HG03575 (cell line): ENCODE results near the gene CACNA2D3.

Source experiments
- ATAC-seq: cut with Tn5 transposase; IDR thresholded peaks from one replicate; pipeline ENCODE4 v1.9.1; 2021; ENCODE audit not compliant: unreplicated experiment, insufficient number of reproducible peaks, low FRiP score; ENCODE audit errors: extremely low read depth

Gene CACNA2D3

DNA sequence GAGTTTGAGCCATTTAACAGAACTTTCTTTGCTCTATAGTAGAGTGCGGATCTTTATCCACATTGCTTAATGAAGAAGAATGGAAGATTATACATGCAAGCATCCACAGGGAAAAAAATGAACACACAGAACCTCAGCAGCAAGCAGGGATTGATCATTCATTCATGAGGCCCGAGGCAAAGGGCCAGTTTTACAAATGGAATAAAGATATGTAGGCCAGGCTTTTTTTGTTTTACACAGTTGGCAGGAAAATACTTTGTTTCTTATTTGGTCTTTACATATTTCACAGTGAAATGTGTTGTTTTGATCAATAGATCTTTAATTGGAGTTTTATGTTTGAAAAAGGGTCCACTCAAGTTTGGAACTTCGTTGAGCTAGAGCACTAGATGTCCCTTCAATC is 688.0 kb downstream of the CACNA2D3 start:
- ATAC-seq, result no peak

DNA sequence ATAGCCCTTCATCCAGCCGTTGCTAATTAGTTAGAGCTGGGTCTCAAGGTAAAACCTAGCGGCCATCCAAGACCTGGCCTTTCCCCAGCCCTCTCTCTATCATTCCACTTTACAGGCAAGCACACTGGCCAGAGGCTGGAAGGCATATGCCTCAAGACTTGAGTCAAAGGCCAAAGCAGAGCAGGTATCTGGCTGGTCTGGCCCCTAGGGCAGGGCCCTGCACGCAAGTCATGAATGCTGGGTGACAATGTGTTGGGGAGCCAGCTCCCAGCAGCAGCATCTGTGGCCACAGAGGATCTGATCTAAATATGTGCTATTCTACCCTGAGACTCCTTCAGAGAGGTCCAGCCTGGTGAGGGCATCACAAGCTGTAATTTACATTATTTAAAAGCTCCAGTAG is 691.9 kb downstream of the CACNA2D3 start:
- no peak for ATAC-seq

DNA sequence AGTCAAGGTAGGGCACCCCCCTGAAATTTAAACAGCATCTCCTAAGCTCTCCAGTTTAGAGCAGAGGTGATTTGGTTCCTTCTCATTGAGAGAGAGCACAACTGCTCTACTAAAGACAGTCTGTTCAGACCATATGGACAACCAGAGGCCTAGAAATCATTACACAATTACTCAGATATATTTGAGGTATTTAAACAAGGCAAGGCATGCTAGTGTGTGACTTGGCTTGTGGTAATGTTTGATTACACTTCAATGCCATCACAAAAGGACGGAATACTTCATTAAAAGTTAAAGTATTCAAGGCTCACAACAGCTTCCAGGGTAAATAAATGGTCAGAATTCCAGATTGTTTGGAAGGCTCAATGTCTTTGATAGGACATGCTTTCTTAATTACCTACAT is 695.3 kb downstream of the CACNA2D3 start:
- no peak for ATAC-seq

DNA sequence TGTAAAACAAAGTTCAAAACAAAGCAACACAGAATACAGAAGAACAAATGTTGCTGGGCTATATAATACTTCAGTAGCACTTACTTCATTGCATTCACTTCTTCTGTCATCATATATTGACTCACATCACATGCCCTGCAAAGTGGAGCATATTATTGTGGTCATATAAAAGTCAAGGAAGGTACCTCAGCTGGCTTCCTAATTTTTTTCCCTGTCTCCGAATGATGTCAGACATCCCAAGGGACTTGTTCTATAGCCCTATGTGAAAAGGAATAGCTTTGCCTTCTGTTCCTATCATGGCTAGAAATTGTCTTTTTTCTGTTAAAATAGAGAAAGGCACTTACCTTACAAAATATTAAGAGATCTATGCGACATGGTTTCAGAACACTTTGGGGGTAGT is 696.1 kb downstream of the CACNA2D3 start:
- no peak for ATAC-seq

DNA sequence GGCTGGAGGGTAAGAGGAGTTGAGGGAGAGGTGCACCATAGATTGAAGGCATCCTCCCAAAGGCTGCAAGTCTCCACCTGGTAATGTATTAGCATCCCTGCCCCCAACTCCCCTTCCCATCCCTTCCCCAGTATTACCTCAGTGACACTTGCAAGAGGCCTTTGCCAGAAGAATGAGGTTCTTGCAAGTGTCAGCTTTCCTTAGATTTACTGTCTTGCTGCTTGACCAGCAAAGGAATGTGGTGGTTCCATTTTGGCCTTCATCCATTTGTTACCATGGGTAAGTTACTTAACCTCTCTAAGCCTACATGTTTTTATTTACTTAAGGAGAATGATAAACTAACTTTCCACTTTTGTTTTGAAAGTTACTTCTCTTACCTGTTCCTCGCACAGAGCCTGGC is 696.6 kb downstream of the CACNA2D3 start:
- no peak for ATAC-seq

DNA sequence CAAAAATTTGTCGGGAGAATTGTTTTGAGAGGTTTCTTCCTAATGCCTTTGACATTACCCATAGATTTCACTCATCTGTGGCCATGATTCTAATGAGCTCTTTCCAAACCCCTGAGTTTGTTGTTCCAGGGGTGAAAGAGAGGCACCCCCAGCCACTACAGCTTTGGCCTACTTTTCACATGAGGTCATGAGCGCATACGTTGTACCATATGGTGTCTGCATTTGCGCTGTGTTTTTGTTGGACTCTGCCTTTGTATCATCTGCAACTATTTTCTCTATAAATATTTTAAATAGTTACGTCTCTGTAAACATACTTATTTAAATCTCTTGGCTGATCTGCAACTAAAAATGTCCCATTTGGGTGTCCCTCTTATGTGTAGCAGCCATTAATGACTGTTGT is 697.6 kb downstream of the CACNA2D3 start:
- ATAC-seq, result no peak

DNA sequence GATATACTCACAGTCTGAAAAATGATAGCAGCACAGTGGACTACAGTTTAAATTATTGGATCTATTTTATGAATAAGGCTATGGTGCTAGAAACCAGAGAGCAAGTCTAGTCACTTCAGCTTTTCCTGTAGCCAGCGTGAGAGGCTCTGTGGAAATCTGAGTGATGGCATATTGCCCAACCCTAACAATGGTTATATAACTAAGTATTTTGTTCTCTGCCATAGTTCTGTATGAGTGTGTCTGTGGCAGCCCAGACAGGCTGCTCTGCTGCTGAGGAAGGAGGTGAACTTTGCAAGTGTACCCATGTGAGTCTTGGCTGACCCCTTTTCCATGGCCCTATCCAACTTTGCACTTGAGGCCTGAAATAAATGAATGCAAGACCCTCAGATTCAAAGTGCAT is 699.9 kb downstream of the CACNA2D3 start:
- no peak for ATAC-seq

DNA sequence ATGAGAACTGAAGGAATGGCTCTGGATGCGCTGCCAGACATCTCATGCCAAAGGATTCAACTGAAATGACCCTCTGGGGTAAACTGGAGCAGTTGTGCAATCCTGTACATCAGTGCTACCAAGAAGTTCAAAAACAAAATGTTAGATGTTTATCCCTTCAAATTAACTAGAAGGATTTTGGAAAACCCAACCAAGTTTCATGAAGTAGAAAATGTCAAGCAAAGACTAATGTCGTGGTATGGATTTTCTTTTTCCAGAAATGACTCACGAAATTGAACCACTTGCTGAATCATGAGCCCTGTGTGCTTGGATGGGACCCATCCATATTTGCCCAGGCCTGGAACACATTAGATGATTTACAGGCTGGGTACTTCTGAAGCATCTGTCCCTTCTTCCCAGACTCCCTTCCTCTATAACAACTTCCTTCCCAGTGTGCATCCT is 703.9 kb downstream of the CACNA2D3 start:
- no peak for ATAC-seq

DNA sequence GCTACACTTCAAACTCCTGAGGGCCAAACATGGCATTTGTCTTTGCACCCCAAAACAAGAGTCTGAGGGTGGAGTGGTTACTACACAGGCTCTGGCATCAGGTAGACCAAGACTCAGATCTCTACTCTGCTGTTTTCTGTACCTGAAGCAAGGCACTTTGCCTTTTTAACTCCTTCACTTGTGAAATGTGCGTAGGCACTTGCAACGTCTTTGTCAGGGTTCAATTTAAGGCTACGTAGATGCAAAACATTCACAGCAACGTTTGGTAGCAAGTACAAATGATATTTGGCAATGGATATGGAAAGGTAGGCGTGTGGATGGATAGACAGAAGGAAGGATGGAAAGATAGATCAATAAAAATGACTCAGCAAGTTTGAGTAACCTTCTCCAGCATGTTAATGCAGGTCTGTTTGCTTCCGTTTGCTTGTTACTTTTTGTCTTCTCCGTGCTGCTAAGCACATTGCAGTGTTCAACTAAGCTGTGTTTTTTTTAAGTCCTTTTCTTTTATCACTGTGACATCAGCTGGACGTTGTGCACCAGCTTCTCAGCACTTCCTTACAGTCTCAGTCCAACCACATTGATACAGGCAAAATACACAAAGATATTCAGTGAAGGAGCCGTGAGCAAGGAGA is 704.8 kb downstream of the CACNA2D3 start:
- ATAC-seq, result no peak

DNA sequence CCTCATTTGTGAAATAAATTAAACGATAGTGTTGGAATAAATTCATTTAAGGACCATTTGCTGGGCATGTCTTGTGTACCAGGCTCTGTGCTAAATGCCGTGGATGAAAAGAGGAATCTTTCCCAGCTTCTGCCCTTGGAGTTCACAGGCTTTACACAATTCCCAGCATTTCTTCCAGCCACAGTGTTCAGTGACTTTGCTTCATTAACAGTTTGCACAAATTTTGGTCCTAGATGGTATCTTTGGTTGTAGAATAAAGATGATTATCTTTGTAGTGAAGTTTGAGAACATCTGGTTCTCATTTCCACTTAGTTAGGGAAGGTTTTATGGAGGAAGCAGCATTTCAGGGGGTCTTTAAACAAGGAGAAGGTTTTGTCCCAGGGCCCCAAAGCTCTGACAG is 705.4 kb downstream of the CACNA2D3 start:
- ATAC-seq, result no peak

DNA sequence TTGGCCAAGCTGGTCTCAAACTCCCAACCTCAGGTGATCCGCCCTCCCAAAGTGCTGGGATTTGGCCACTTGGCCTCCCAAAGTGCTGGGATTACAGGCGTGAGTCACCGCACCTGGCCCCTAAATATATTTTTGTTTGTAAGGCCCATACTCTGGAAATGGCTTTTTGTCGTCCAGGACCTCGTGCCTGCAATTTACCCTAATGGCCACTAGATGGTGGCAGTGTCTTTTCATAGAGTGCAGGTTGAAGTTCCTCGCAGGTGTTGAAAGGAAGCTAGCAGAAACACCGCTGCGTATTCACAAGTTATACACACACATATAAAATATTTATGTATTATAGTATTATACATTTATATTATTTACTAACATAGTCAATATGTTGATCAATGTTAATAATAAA is 708.3 kb downstream of the CACNA2D3 start:
- ATAC-seq, result no peak

DNA sequence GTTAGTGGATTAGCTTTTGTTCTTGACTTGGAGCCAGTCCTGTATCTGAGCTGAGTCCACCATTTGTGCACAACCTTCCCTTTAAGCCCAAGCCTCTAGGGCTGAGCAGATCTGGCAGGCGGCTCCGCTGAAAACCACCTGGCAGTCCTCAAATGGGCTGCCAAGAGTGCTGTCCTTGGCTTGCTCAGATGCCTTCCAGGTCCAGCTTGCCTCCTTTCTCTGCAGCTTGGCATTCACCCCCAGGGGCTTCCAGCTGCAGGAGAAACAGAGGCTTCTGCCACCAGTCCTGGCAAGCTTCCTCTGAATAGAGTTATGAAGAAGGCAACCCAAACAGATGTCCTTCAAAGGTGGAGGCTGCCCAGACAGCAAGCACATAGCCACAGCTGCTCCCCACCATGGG is 708.8 kb downstream of the CACNA2D3 start:
- no peak for ATAC-seq

DNA sequence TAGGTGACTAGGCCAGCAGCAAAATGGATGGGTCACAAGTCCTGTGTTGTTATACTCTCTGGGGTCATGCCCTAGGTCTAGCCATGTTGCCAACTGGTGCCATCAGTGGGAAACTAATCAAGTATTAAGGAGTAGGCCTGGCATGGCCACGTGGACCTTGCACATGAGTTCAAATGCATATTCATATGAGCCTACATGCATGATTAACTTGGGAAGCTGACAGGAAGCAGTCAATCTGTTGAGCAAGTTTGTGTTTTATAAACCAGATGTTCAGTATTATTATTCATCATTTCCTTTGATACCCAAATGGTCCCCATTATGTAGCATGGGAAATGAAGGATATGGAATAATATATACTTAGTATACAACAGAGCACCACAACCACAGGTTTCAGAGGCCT is 710.5 kb downstream of the CACNA2D3 start:
- ATAC-seq, result no peak

DNA sequence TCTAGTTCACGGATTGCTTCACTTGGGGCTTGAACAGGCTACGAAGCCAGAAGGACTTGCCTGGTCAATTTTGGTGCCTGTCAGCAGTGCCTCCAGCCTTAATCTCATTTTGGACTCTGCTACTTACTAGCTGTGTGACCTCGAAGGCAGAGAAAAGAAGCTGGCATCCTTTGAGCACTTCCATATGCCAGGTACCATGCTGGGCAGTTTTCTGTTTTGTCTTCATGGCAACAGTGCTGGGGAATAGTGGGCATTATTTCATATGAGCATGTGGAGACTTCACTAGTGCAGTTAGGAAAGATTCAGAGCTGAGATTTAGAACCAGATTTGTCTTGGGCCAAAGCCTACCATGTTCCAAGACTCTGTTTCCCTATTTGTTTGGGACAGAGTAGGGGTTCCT is 713.3 kb downstream of the CACNA2D3 start:
- no peak for ATAC-seq

DNA sequence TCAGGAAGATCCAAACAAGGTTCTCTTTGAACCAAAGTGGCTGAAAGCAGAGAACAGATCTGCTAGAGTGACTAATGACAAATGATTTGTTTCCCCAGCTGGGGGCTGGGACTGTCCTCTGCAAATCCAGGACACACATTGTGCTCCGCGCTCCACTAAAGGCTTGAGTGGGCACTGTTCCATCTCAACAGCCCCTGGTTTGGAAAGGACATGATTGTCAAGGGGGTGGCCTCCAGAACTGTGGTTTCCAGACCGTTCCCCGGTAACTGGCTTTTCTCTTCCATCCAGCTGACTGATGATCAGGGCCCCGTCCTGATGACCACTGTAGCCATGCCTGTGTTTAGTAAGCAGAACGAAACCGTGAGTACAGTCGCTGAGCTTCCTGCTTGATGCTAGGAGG is 714.5 kb downstream of the CACNA2D3 start:
- no peak for ATAC-seq

DNA sequence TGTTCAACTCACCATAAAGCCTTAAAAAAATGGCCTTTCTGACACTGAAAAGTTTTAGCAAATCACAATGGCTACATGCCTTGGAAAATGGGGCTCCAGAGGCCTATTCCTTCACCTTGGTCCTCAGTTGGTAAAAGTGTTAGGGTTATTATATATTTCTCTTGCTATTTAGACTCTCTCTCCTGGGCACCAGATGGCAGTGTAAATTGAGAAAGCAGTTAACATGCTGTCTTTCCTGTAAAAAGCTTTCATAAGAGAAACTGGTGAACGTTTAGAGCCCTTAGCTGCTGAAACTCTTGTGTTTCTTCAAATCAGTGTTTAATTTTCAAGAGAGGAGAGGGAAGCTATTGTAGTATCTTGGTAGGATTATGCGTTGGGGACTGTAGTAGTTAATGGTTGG is 715.6 kb downstream of the CACNA2D3 start:
- ATAC-seq, result no peak

DNA sequence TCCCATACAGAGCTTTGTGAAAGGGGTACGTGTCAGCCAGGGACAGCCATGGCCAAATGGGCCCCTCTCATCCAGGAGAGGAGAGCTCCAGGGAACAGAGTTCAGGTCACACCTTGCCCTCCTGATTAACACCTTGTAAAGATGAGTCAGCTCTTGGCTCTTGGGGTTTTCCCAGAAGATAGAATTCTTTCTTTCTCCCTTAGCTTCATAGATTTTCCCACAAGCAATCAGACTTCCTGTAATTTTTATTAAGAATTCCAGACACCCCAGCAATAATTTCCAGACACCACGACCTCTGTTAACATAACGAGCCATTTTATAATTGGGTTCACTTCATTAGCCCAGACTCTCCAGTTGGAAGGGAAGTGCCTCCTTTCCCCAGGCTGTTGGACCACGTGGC is 719.1 kb downstream of the CACNA2D3 start:
- no peak for ATAC-seq

DNA sequence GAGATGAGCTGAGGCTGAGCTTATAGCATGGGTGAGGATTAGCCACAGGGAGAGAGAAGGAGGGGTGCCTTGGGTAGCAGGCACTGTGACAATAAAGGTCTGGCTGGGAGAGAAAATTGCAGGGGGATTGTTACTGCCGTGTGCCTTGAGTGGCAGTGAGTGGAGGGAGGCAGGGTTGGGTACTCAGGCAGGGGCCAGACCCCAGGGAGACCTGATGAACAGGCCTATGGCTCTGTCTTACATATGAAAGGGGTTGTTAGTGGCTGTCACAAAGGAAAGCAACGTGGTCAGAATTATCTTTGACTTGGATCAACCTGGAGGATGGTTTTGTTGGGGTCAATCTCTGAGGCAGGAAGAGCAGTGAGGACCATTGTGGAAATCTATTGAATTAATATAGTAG is 721.0 kb downstream of the CACNA2D3 start:
- no peak for ATAC-seq

DNA sequence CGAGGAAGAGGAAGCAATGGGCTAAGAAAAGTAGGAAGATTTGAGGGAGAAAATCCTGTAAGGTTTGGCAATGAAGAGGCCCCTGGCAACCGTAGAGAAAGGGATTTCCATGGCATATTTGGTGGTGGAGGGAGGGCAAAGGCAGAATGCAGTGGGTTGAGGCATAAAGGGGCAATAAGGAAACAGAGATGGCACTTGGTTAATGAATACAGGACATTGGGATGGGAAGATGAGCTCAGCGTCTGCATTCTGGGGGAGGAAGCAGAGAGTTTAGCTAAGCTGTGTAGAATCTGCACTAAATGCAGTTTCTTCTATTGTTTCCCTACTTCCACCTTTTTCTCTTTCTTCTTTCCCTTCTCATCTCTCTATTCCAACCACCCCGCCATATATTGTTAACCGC is 721.9 kb downstream of the CACNA2D3 start:
- no peak for ATAC-seq

DNA sequence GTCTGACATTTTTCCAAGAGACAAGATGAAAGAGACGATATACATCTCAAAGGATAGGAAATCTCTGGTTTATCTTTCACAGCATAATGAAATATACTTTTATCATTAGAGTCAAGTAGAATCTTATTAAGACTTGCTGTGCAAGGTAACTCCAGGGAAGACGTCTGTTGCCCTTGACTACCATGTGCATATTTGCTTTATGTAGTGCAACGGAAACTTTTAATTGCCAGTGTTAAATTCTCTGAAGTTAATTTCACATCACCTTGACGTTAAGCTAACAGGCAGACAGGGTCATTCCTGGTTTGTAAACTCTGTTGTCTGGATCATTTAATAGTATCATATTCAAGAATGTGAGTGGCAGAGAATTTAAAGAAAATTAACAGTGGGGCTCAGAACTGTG is 722.7 kb downstream of the CACNA2D3 start:
- ATAC-seq, result no peak

DNA sequence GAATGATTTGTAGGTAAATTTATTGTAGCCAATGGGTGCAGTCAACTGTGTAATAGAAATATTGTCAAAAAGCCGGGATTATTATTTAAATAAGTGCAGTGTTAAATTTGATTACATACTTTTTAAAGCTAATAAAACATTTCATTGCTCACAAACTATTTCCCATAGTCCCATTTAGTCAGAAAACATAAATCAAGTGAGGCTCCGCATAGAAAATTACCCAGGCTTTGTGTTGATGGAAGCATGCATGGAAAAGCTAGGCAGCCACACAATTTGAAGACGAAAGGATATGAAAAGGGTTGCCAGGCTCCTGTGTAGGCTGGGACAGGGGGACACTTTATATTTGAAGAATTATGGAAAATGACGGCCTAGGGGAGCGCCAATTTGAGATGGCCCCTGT is 723.2 kb downstream of the CACNA2D3 start:
- no peak for ATAC-seq

DNA sequence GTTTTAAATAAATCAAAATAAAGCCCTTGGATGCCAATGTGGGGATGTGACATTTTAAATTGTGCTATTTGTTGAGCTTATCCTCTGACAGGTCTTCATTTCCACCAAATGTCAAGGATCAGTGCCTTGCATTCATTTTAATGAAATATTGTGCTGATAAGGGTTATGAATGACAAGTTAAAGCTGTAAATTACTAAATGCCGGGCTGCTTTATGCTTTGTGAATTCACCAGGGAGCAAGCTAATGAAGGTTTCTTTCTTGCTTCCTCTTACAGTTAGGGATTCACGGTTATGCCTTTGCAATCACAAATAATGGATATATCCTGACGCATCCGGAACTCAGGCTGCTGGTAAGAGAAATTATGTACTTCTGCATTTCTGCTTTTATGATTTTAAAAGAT is 723.8 kb downstream of the CACNA2D3 start:
- ATAC-seq, result no peak
